OCI-LY7 (cell line): ENCODE data around the gene SLC52A3. TPM values are rescaled to one million over a fixed set of nuclear protein-coding genes. Genes with fewer than 3 reads are reported as not detected.

Experiments
- BruUV-seq: library from RNA; stranded (reverse); fragments of 400-500 nt; replicated peaks from 2 replicates; lab custom pipeline; 2021; lab: Mats Ljungman, UMichigan
- CTCF ChIA-PET: fragments of 300-600 bp; sonication (Branson Sonifier 250); formaldehyde crosslinking; loops from one replicate; lab custom pipeline; 2022; ENCODE audit warnings: antibody characterized with exemption; ENCODE audit not compliant: unreplicated experiment; lab: Charles Lee
- POLR2A ChIA-PET: fragments of 300-600 bp; sonication (Branson Sonifier 250); formaldehyde crosslinking; loops from one replicate; lab custom pipeline; 2022; ENCODE audit warnings: antibody characterized with exemption; lab: Charles Lee
- DNase-seq: peaks from one replicate; pipeline ENCODE4 v3.0.0-alpha.2; 2015; ENCODE audit warnings: low spot score
- H2AFZ ChIP-seq: fragments of 200-600 bp; sonication (generic), shearing (Covaris generic); 2 replicates; pipeline ENCODE4 v1.6.1; 2014; ENCODE audit warnings: mild to moderate bottlenecking, antibody characterized with exemption, low read length, moderate library complexity
- H3K27ac ChIP-seq: fragments of 200-600 bp; sonication (generic); 2 replicates; pipeline ENCODE4 v1.5.1; 2014; ENCODE audit warnings: mixed run types, low read depth, mild to moderate bottlenecking, moderate library complexity, low read length, inconsistent platforms; ENCODE audit not compliant: poor library complexity, severe bottlenecking
- H3K36me3 ChIP-seq: fragments of 200-600 bp; sonication (generic); 2 replicates; pipeline ENCODE4 v1.6.1; 2014; ENCODE audit warnings: mild to moderate bottlenecking, antibody characterized with exemption, low read length, moderate library complexity, mixed read lengths; ENCODE audit not compliant: insufficient read depth
- H3K4me1 ChIP-seq: fragments of 200-600 bp; sonication (generic); 2 replicates; pipeline ENCODE4 v1.5.1; 2014; ENCODE audit warnings: mild to moderate bottlenecking, low read length; ENCODE audit not compliant: insufficient read depth, poor library complexity, severe bottlenecking
- H3K4me2 ChIP-seq: fragments of 200-600 bp; sonication (generic); 2 replicates; pipeline ENCODE4 v1.6.1; 2014; ENCODE audit warnings: mild to moderate bottlenecking, low read length
- H3K4me3 ChIP-seq: fragments of 200-600 bp; sonication (generic); 2 replicates; pipeline ENCODE4 v1.5.1; 2014; ENCODE audit warnings: mild to moderate bottlenecking, low read depth, low read length; ENCODE audit not compliant: poor library complexity, severe bottlenecking
- H3K79me2 ChIP-seq: fragments of 200-600 bp; sonication (generic); 2 replicates; pipeline ENCODE4 v1.6.1; 2016; ENCODE audit warnings: low read depth, mild to moderate bottlenecking, low read length, moderate library complexity, mixed read lengths; ENCODE audit not compliant: insufficient read depth
- H3K9me2 ChIP-seq: fragments of 200-600 bp; sonication (generic); 2 replicates; pipeline ENCODE4 v1.6.1; 2016; ENCODE audit warnings: mild to moderate bottlenecking, low read length, mixed read lengths; ENCODE audit not compliant: insufficient read depth
- H3K9me3 ChIP-seq: fragments of 200-600 bp; sonication (generic); 2 replicates; pipeline ENCODE4 v1.6.1; 2014; ENCODE audit warnings: mild to moderate bottlenecking, mixed run types, low read length, mixed read lengths
- H4K20me1 ChIP-seq: fragments of 200-600 bp; sonication (generic); 2 replicates; pipeline ENCODE4 v1.6.1; 2014; ENCODE audit warnings: mild to moderate bottlenecking, antibody characterized with exemption, low read length, moderate library complexity, mixed read lengths; ENCODE audit not compliant: insufficient read depth
- CTCF ChIP-seq: fragments of 200-600 bp; sonication (generic); conservative IDR thresholded peaks from 2 replicates; pipeline ENCODE4 v1.5.1; 2014; ENCODE audit warnings: mild to moderate bottlenecking, antibody characterized with exemption, low read length, moderate library complexity, mixed read lengths
- EZH2phosphoT487 ChIP-seq: fragments of 200-600 bp; sonication (generic); IDR thresholded peaks from 2 replicates; pipeline ENCODE4 v1.6.1; 2018; ENCODE audit warnings: low read depth, borderline replicate concordance, mild to moderate bottlenecking, mixed run types, antibody characterized with exemption, low read length, moderate library complexity, mixed read lengths
- intact Hi-C: fragments of 100-400 bp; cut with micrococcal nuclease; formaldehyde crosslinking; loops from one replicate; pipeline ENCODE4 v1.10.0; 2022; ENCODE audit not compliant: unreplicated experiment
- total RNA-seq, 2 experiments: library from RNA; depleted of rRNA in 1 of 2; stranded (reverse); fragments of >200 nt in 1 of 2; shearing (Covaris generic) in 1 of 2; gene quantifications; 2 replicates each; pipeline ENCODE4 v1.2.3, GENCODE V29; 2014 to 2022

SLC52A3 gene
- total RNA-seq, 2 experiments from 2014 or later, result not detected

GRCh38 chr20:775679-776135 lies 7.4 kb upstream of the SLC52A3 start:
- H3K4me2 ChIP-seq, result no peak overlapping the region
- ChIA-PET CTCF (no interaction called here), POLR2A (no interaction called here)
- H4K20me1 ChIP-seq, result no peaks in the 10 kb centered on the region
- no peaks in the 10 kb centered on the region for H3K79me2 ChIP-seq
- no peak overlapping the region for H3K4me3 ChIP-seq
- H3K27ac ChIP-seq, result no peak overlapping the region
- H2AFZ ChIP-seq, result no peak overlapping the region
- intact Hi-C loops, result no loop called here
- DNase-seq, result no peak
- 0 out of 2 replicates have a peak, but pooled peaks cover under 1% of the 10 kb centered on the region for H3K9me3 ChIP-seq
- H3K9me2 ChIP-seq, result no peaks in the 10 kb centered on the region
- BruUV-seq, result no TSS peak
- no peak for TF ChIP-seq CTCF
- TF ChIP-seq EZH2phosphoT487, result no peak
- no peaks in the 10 kb centered on the region for H3K4me1 ChIP-seq
- H3K36me3 ChIP-seq, result no peaks in the 10 kb centered on the region

- H3K36me3 ChIP-seq, result no peaks in the 10 kb centered on the region
- H3K4me1 ChIP-seq, result no peaks in the 10 kb centered on the region
- H3K9me3 ChIP-seq, result 0 out of 2 replicates have a peak, but pooled peaks cover 5% of the 10 kb centered on the region
- no peak overlapping the region for H3K4me2 ChIP-seq
- no peak for DNase-seq
- no peak overlapping the region for H3K4me3 ChIP-seq
- no peaks in the 10 kb centered on the region for H3K79me2 ChIP-seq
- H3K27ac ChIP-seq, result no peak overlapping the region
- BruUV-seq, result no TSS peak
- TF ChIP-seq CTCF (no peak), EZH2phosphoT487 (no peak)
- POLR2A ChIA-PET, result no interaction called here
- CTCF ChIA-PET, result no interaction called here
- H4K20me1 ChIP-seq, result no peaks in the 10 kb centered on the region
- no peak overlapping the region for H2AFZ ChIP-seq
- no peaks in the 10 kb centered on the region for H3K9me2 ChIP-seq
- intact Hi-C loops, result no loop called here
Measured at GRCh38 chr20:774660-775057, 6.4 kb upstream of the SLC52A3 start.

GRCh38 chr20:774016-774659 lies 5.8 kb upstream of the SLC52A3 start:
- intact Hi-C loops, result no loop called here
- Histone ChIP-seq H3K4me1 (no peaks in the 10 kb centered on the region), H3K4me3 (no peak overlapping the region), H3K9me2 (no peaks in the 10 kb centered on the region), H4K20me1 (no peaks in the 10 kb centered on the region), H3K79me2 (no peaks in the 10 kb centered on the region), H2AFZ (no peak overlapping the region), H3K9me3 (0 out of 2 replicates have a peak, but pooled peaks cover 5% of the 10 kb centered on the region), H3K36me3 (no peaks in the 10 kb centered on the region), H3K4me2 (no peak overlapping the region), H3K27ac (no peak overlapping the region)
- TF ChIP-seq CTCF (no peak), EZH2phosphoT487 (no peak)
- no peak for DNase-seq
- CTCF ChIA-PET, result no interaction called here
- POLR2A ChIA-PET, result no interaction called here
- BruUV-seq, result no TSS peak
